Measurements from ENCODE around the gene CMSS1. TPM values are rescaled to one million over a fixed set of nuclear protein-coding genes. Genes with fewer than 3 reads are reported as not detected.
A peak's percentile ranks its signal among the peaks of the same experiment; 100 is the strongest.

Gene CMSS1
- total and polyA plus RNA-seq, 12 donors, result 16.2 to 75.6 (median 33.0) TPM

DNA sequence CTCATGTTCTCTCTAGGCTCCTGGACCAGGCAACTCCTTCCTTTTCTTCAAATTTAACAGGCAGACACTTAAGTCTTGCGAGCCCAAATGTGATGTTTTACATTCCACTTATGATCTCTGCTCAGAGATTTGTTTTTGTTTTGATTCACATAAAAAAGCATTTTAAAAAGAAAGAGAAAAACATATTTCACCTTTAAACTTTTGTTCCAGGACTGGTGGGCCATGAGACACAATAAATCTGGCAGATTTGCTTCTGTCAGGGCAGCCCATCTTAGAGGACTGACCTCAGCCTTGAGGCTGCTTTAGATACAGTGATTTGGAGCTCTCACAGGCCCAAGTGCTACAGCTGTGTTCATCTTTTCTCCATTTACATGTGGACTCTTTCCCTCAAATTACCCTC is 52.0 kb downstream of the CMSS1 start:
- intact Hi-C loops (cut with DNase I), result no loop called here
- peak in 2 of 7 donors; percentile 15 to 24 for DNase-seq
- Histone ChIP-seq H3K4me1 (replicated peaks in 1 of 2) (peaks cover 17 to 73% of the 10 kb centered on the region in 2 donors), H3K27ac (peak overlapping the region in 1 of 5 donors; percentile 11), H3K27me3 (no peaks in the 10 kb centered on the region), H3K36me3 (replicated peaks in 1 of 2) (no peaks in the 10 kb centered on the region), H3K4me3 (no peak overlapping the region), H3K9me3 (replicated peaks in 1 of 3) (no peaks in the 10 kb centered on the region)
- 76 to 85% (median 80%) methylated on average over 1 of the region's 1 CpG for WGBS, 4 donors
- TF ChIP-seq POLR2A (IDR thresholded peaks at IDR 0.05), result no peak
- TF ChIP-seq, protein P1, sequence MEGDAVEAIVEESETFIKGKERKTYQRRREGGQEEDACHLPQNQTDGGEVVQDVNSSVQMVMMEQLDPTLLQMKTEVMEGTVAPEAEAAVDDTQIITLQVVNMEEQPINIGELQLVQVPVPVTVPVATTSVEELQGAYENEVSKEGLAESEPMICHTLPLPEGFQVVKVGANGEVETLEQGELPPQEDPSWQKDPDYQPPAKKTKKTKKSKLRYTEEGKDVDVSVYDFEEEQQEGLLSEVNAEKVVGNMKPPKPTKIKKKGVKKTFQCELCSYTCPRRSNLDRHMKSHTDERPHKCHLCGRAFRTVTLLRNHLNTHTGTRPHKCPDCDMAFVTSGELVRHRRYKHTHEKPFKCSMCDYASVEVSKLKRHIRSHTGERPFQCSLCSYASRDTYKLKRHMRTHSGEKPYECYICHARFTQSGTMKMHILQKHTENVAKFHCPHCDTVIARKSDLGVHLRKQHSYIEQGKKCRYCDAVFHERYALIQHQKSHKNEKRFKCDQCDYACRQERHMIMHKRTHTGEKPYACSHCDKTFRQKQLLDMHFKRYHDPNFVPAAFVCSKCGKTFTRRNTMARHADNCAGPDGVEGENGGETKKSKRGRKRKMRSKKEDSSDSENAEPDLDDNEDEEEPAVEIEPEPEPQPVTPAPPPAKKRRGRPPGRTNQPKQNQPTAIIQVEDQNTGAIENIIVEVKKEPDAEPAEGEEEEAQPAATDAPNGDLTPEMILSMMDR (IDR thresholded peaks at IDR 0.05), result no peak

DNA sequence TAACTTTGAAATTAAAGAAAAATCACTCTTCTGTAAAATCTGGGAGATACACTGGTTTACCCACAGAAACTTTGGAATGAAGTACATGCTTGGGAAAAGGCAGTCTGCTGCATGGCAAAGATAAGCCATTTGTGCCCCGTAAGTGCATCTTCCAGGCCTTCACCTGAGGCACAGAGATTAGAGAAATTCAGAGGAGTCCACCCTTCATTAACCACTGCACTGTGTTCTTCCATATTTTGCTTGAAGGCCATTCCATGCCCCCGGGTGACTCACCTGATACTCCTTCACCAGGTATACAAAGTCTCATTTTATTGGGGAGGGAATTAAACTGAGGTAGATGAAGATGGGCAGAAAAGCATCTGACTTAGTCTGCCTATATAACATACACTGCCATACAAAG is 53.0 kb downstream of the CMSS1 start:
- intact Hi-C loops (cut with DNase I), result no loop called here
- Histone ChIP-seq H3K27ac (peak overlapping the region in 2 of 5 donors; percentile 39 to 46), H3K4me3 (no peak overlapping the region), H3K9me3 (replicated peaks in 1 of 3) (no peaks in the 10 kb centered on the region), H3K27me3 (no peaks in the 10 kb centered on the region), H3K36me3 (replicated peaks in 1 of 2) (no peaks in the 10 kb centered on the region), H3K4me1 (replicated peaks in 1 of 2) (peaks cover 17 to 82% of the 10 kb centered on the region in 2 donors)
- no peak for TF ChIP-seq POLR2A (IDR thresholded peaks at IDR 0.05)
- TF ChIP-seq, protein P1 (IDR thresholded peaks at IDR 0.05), result no peak
- 89 to 100% (median 92%) methylated on average over 2 of the region's 2 CpGs for WGBS, 4 donors
- DNase-seq, result no peak

DNA sequence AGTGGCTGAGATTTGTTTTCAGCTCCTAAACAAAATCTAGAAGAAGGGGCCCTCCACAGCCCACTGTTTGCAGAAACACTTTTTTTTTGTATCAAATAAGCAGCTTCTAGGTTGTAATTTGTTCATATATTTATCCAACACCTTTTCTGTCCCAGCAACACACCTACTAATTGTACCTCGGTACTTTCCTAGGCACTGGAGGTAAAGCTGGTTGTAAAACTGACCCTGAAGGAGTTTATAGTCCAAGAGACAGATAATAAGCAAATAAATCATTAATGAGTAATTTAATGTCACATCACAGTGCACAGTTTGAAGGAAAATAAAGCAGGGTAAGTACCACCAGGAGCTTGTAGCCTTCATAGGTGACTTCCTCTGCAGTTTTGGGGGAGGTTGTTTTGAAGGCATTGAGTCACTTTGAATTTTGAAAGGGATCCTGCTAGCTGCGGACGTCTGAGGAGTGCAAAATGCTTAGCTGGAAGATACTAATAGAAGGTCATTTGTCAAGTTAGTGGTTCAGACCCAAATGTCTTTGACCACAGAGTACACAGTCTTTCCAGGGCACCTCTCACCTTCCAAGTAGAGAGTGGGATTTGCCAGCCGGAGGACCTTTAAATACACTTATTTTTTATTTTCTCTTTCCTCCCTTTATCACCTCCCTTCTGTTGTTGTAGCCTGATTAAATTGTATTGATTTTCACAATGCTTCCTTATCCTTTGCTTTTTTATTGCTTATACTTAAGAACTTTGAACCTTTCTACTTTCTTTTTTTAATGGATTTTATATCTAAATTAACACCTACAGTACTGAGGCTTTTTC is 53.8 kb downstream of the CMSS1 start:
- peaks cover 17 to 80% of the 10 kb centered on the region in 2 donors for H3K4me1 ChIP-seq (replicated peaks in 1 of 2)
- H3K36me3 ChIP-seq (replicated peaks in 1 of 2), result no peaks in the 10 kb centered on the region
- intact Hi-C loops (cut with DNase I), result no loop called here
- TF ChIP-seq, protein P1 (IDR thresholded peaks at IDR 0.05), result no peak
- TF ChIP-seq POLR2A (IDR thresholded peaks at IDR 0.05), result peak in 1 of 2 donors; percentile 8
- 38 to 51% (median 45%) methylated on average over 4 of the region's 4 CpGs for WGBS, 4 donors
- peak in 1 of 7 donors; percentile 26 for DNase-seq
- H3K9me3 ChIP-seq (replicated peaks in 1 of 3), result no peaks in the 10 kb centered on the region
- H3K4me3 ChIP-seq, result peak overlapping the region in 1 of 4 donors; percentile 3
- H3K27me3 ChIP-seq, result no peaks in the 10 kb centered on the region
- H3K27ac ChIP-seq, result peak overlapping the region in 2 of 5 donors; percentile 39 to 46

DNA sequence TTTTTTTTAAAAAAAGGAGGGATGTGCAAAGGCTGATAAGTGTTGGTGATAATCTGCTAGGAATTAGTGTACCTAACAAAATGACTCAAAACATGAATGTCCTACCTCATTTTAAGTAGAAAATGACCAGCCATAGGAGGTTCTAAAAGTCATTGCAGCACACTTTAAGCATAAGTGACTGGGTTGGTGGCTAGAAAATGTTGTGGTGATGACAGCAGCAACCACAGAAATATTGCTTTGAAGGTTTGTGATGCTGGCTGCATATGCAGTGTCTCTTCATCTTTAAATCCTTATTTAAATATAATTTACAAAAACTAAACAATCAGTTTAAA is 55.2 kb downstream of the CMSS1 start:
- intact Hi-C loops (cut with DNase I), result no loop called here
- DNase-seq, result no peak
- TF ChIP-seq, protein P1 (IDR thresholded peaks at IDR 0.05), result no peak
- no peak for TF ChIP-seq POLR2A (IDR thresholded peaks at IDR 0.05)
- no peaks in the 10 kb centered on the region for H3K36me3 ChIP-seq (replicated peaks in 1 of 2)
- no peaks in the 10 kb centered on the region for H3K27me3 ChIP-seq
- H3K4me3 ChIP-seq, result peak overlapping the region in 1 of 4 donors; percentile 66
- H3K27ac ChIP-seq, result peak overlapping the region in 1 of 5 donors; percentile 24
- H3K9me3 ChIP-seq (replicated peaks in 1 of 3), result no peaks in the 10 kb centered on the region
- peaks cover 21 to 65% of the 10 kb centered on the region in 2 donors for H3K4me1 ChIP-seq (replicated peaks in 1 of 2)

Data from adrenal gland (tissue), 12 donors.